Bladder microvascular endothelial cell (primary cell): Measurements from ENCODE around the gene IL6ST. TPM values are rescaled to one million over a fixed set of nuclear protein-coding genes. Genes with fewer than 3 reads are reported as not detected.

Experiments
- total RNA-seq: library from RNA; depleted of rRNA; stranded (reverse); fragments of >200 nt; gene quantifications from 2 replicates; pipeline ENCODE4 v1.2.3, GENCODE V29; 2014

IL6ST gene
- total RNA-seq: 172 and 994 TPM in 2 replicates

GRCh38 chr5:55994495-55994997 is at the start of gene IL6ST:
IL6ST (minus strand) TSS chr5:55994963; CDS start chr5:55976278, 18,685 bp downstream.

Other genes starting within 250 kb of the IL6ST start
- under 0.01 and 0.06 TPM in 2 replicates for gene IL31RA, start 143.6 kb downstream of the IL6ST start, total RNA-seq
- gene ANKRD55, start 238.4 kb upstream of the IL6ST start, total RNA-seq: 0.49 and 0.82 TPM in 2 replicates